Coronary artery (tissue), 2 donors: ENCODE data around the gene GPR35.

ENCODE experiments used
- DNase-seq: peaks from one replicate; pipeline ENCODE4 v3.0.0-alpha.2; 2017; ENCODE audit warnings: low spot score
- H3K27ac ChIP-seq, 2 donors: fragments of 200-600 bp; sonication (generic); one replicate each; pipeline ENCODE4 v1.5.1; 2016 to 2019
- H3K4me3 ChIP-seq: fragments of 200-600 bp; sonication (generic); 2 replicates; pipeline ENCODE4 v1.5.1; 2016; ENCODE audit warnings: mild to moderate bottlenecking, moderate library complexity
- TF ChIP-seq, protein P1 (sequence below): fragments of 200-600 bp; sonication (generic); IDR thresholded peaks from one replicate; pipeline ENCODE4 v1.5.1; 2019; ENCODE audit warnings: antibody characterized with exemption

GPR35 gene

DNA sequence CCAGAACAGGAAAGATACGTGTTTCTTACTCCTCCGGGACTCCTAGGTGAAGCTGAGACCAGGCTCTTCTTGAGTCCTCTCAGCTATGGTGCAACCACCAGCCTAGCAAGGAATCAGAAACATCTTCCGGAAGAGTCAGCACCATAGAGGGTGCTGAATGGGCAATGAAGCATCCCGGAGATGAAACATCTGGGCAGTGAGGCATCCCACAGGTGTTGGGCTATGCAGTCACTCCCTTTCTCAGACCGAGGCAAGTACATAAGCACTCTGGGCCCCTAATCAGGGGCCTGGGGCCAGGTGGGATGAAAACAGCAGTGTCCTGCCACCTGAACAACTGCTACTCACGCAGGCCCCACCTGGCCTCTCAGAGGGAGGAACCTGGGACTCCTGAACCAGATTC lies 40.2 kb upstream of the GPR35 start:
- DNase-seq: no peak
- Histone ChIP-seq H3K27ac (peak overlapping the region in 1 of 2 donors; percentile 85), H3K4me3 (peak overlapping the region; percentile 89)
- TF ChIP-seq, protein P1, sequence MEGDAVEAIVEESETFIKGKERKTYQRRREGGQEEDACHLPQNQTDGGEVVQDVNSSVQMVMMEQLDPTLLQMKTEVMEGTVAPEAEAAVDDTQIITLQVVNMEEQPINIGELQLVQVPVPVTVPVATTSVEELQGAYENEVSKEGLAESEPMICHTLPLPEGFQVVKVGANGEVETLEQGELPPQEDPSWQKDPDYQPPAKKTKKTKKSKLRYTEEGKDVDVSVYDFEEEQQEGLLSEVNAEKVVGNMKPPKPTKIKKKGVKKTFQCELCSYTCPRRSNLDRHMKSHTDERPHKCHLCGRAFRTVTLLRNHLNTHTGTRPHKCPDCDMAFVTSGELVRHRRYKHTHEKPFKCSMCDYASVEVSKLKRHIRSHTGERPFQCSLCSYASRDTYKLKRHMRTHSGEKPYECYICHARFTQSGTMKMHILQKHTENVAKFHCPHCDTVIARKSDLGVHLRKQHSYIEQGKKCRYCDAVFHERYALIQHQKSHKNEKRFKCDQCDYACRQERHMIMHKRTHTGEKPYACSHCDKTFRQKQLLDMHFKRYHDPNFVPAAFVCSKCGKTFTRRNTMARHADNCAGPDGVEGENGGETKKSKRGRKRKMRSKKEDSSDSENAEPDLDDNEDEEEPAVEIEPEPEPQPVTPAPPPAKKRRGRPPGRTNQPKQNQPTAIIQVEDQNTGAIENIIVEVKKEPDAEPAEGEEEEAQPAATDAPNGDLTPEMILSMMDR: no peak

DNA sequence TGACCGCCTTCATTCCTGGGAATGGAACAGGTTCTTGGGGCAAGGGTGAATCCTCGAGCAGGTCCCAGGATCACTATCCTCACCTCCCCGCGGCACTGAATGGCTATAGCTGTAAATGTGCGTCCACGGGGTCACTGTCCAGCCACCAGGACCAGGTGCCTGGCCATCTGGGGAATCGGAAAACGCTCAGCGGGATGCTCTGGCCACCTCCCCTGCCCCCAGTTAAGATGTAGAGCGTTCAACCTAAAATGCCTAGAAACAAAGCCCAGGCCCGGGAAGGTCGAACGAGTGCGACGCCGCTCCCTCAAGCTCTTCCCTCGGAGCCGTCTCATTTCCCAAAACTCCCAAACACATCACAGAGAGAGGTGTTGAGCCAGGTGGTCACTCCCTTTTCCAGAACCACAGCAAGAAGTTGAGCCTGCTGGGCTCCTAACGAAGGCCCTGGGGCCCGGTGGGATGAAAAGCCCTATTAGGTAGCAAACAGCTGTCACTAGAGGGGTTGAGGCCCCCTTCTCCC lies 39.5 kb upstream of the GPR35 start:
- TF ChIP-seq, protein P1: no peak
- H3K27ac ChIP-seq: peak overlapping the region; percentile 85 to 98
- no peak for DNase-seq
- H3K4me3 ChIP-seq: peak overlapping the region; percentile 89

DNA sequence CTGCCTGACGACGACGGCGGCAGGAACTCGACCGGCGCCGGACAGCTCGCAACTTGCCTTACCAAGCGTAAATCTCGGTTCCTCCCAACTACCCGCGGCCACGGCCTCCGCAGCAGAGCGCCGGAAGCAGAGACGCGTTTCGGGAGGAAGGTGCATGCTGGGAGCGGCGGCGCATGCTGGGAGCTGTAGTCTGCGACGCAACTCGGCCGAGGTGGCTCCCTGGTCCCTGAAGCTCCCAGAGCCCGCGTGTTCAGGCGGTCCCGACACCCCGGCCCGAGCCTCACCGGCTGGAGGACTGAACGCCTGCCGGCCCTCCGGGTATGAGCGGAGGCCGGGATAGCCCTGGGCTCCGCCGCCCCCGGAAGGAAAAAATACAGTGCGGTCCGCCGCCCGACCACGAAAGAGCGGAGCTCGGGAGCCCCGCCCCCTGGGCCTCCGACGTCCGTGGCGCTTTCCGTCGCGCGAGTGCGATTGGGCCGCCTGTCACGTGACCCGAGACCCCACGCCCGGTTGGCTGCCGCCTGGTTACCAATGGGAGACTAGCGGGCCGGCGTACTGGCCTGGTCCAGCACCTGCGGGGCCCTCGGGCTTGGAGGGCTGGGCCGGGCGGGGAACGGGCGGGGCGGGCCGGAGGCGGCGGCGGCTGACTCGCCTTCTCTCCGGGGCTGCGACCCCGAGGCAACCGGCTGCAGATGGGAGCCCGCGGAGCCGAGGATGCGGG lies 38.9 kb upstream of the GPR35 start, which contains the start of gene CAPN10:
Gene CAPN10 (plus strand): TSS at position 537 of the 721 bp plus-strand sequence. CDS start 178 bp downstream, at position 715.
- TF ChIP-seq, protein P1: no peak
- DNase-seq: peak; percentile 98
- H3K27ac ChIP-seq: peak within 1 kb of the TSS; percentile 85 to 98
- peak within 1 kb of the TSS; percentile 89 for H3K4me3 ChIP-seq

DNA sequence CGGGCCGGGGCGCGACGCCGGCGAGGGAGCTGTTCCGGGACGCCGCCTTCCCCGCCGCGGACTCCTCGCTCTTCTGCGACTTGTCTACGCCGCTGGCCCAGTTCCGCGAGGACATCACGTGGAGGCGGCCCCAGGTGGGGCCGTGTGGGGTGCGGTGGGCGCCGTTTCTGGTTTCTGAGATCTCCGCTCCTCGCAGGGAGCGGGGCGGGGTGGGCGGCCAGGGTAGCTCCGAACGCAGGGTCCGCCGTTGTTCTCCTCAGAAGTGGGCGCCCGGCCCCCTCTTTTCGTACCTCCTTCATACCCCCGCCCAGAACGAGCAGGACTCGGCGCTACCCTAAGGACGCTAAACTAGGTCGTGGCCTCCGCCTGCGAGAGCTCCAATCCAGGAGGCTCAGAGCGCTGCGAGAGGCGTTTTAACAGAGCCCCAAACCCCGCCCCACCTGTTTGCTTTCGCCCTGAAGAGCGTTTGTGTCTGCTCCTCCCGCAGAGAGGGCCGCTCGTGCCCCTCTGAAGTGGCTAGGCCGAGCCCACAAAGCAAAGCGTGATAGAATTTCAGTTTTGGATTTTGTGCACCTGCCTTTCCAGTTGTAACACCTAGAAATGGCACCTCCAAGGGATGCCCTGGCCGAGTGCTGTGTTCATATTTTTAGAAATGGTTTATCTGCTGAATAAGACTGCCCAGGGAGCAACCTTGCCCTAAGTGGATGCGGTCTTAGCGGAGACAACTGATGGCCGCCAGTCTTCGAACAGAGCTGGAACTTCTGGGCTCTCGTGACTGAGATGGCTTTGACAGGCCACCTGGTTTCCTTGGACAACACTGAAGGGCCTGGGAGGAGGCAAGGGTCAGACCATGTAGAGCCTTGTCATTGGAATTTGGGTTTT lies 38.1 kb upstream of the GPR35 start:
- no peak for DNase-seq
- H3K27ac ChIP-seq: peak overlapping the region; percentile 34 to 98

DNA sequence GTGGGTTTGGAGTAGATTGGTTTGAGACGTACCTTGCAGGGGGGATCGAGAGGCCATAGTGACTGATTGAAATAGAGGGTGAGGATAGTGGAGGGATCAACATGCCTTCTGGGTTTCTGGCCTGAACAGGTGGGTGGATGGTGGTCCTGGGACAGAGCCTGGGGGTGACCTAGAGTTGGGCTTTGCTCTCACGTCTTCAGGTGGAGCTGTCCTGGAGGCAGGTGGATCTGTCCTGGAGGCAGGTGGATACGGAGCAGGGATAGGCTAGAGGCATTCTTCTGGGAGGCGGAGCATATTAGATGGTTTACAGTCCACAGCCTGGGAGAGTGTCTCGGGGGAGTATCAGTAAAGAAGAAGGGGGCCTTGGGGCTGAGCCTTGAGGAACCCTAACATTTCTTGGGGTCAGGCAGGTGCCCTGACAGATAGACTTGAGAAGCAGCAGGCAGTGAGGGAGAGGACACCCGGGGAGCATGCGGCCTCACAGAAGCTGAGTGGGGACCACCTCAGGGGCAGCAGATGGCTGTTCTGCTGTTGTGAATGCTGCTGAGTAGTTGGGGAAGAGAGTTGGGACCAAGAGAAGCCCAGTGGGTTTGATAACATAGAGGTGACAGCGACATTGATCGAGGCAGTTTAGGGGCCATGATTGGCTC lies 37.1 kb upstream of the GPR35 start:
- peak overlapping the region; percentile 89 for H3K4me3 ChIP-seq
- DNase-seq: no peak
- no peak overlapping the region for H3K27ac ChIP-seq

More for the DNA sequence above, 38.1 kb upstream of the GPR35 start:
- TF ChIP-seq, protein P1: no peak
- peak overlapping the region; percentile 89 for H3K4me3 ChIP-seq

DNA sequence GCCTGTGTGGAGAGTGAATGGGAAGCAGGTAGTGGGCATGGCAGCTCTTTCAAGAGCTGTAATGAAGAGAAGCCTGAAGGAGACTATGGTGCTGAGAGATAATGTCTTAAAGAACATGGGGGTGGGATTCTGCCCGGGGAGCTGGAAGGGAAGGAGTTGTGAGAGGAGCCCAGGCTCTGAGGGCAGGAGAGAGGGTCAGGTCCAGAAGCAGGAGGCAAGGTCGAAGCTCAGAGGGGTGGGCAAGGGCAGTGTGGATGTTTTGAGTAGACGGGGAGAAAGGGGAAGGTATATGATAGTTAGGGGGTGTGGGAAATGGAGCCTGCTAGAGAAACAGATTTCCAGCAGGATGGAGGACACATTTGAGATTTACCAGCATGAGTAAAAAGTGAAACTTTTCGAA lies 36.6 kb upstream of the GPR35 start:
- no peak overlapping the region for H3K27ac ChIP-seq
- TF ChIP-seq, protein P1: no peak
- DNase-seq: no peak
- no peak overlapping the region for H3K4me3 ChIP-seq

More for the DNA sequence above, 37.1 kb upstream of the GPR35 start:
- TF ChIP-seq, protein P1: no peak
